Activated naive CD8-positive, alpha-beta T cell treated with anti-CD3 and anti-CD28 coated beads, Interleukin-2, amount 50 U/mL, for 24 hours (primary cell): ENCODE measurements around the gene ZNF689.
A peak's percentile ranks its signal among the peaks of the same experiment; 100 is the strongest.

Experiments used
- ATAC-seq: fragments of 150-1000 bp; cut with Tn5 transposase; one replicate; pipeline ENCODE4 v1.10.0; 2021
- DNase-seq: peaks from one replicate; pipeline ENCODE4 v3.0.0; 2021
- H3K27ac Mint-ChIP-seq: one replicate; pipeline ENCODE4 v1.8.0; 2021; ENCODE audit warnings: mild to moderate bottlenecking, mixed read lengths
- H3K27me3 Mint-ChIP-seq: one replicate; pipeline ENCODE4 v1.8.0; 2021; ENCODE audit warnings: mixed read lengths
- H3K36me3 Mint-ChIP-seq: one replicate; pipeline ENCODE4 v1.8.0; 2021; ENCODE audit warnings: low read depth, mixed read lengths
- H3K4me1 Mint-ChIP-seq: one replicate; pipeline ENCODE4 v1.8.0; 2021; ENCODE audit warnings: mixed read lengths
- H3K4me3 Mint-ChIP-seq: one replicate; pipeline ENCODE4 v1.8.0; 2021; ENCODE audit warnings: mild to moderate bottlenecking, moderate library complexity, mixed read lengths
- H3K9me3 Mint-ChIP-seq: one replicate; pipeline ENCODE4 v1.8.0; 2021; ENCODE audit warnings: mixed read lengths

The ZNF689 gene

GRCh38 chr16:30609926-30610839 is at the start of gene ZNF689:
Gene ZNF689, minus strand, starts transcription at chr16:30610389. Its CDS starts 348 bp downstream, at chr16:30610041.
- no peaks in the 10 kb centered on the region for H3K9me3 Mint-ChIP-seq
- peak; percentile 96 for ATAC-seq
- peaks cover 16% of the 10 kb centered on the region for H3K36me3 Mint-ChIP-seq
- H3K4me3 Mint-ChIP-seq, result peak within 1 kb of the TSS; percentile 90
- peaks cover 14% of the 10 kb centered on the region for H3K4me1 Mint-ChIP-seq
- H3K27ac Mint-ChIP-seq, result peak within 1 kb of the TSS; percentile 96
- H3K27me3 Mint-ChIP-seq, result no peaks in the 10 kb centered on the region
- peak; percentile 92 for DNase-seq

GRCh38 chr16:30658731-30659506 is 48.7 kb upstream of the ZNF689 start:
- Mint-ChIP-seq H3K4me3 (peak overlapping the region; percentile 96), H3K27ac (peak overlapping the region; percentile 100), H3K36me3 (peaks cover 63% of the 10 kb centered on the region), H3K4me1 (peaks cover 55% of the 10 kb centered on the region), H3K9me3 (no peaks in the 10 kb centered on the region), H3K27me3 (no peaks in the 10 kb centered on the region)
- ATAC-seq (peak; percentile 45), DNase-seq (no peak)

- ATAC-seq (peak; percentile 73), DNase-seq (peak; percentile 100)
- Mint-ChIP-seq H3K4me1 (peaks cover 49% of the 10 kb centered on the region), H3K27me3 (no peaks in the 10 kb centered on the region), H3K36me3 (peaks cover 59% of the 10 kb centered on the region), H3K27ac (peak within 1 kb of the TSS; percentile 100), H3K9me3 (no peaks in the 10 kb centered on the region), H3K4me3 (peak within 1 kb of the TSS; percentile 96)
These were observed 47.9 kb upstream of the ZNF689 start, which contains the start of gene FBRS for GRCh38 chr16:30657866-30658730. Gene FBRS, plus strand, starts transcription at chr16:30658431. Its CDS starts 1,088 bp downstream, at chr16:30659519.

GRCh38 chr16:30656974-30657865 is 47.0 kb upstream of the ZNF689 start:
- peak overlapping the region; percentile 83 for H3K4me3 Mint-ChIP-seq
- ATAC-seq (no peak), DNase-seq (no peak)
- H3K9me3 Mint-ChIP-seq, result no peaks in the 10 kb centered on the region
- H3K27me3 Mint-ChIP-seq, result no peaks in the 10 kb centered on the region
- H3K36me3 Mint-ChIP-seq, result peaks cover 62% of the 10 kb centered on the region
- H3K27ac Mint-ChIP-seq, result peak overlapping the region; percentile 86
- H3K4me1 Mint-ChIP-seq, result peaks cover 49% of the 10 kb centered on the region

GRCh38 chr16:30656388-30656787 is 46.2 kb upstream of the ZNF689 start:
- Mint-ChIP-seq H3K27me3 (no peaks in the 10 kb centered on the region), H3K36me3 (peaks cover 59% of the 10 kb centered on the region), H3K9me3 (no peaks in the 10 kb centered on the region), H3K27ac (peak overlapping the region; percentile 68), H3K4me1 (peaks cover 46% of the 10 kb centered on the region), H3K4me3 (peak overlapping the region; percentile 29)
- no peak for ATAC-seq
- DNase-seq, result no peak

GRCh38 chr16:30655815-30656347 is 45.7 kb upstream of the ZNF689 start:
- Mint-ChIP-seq H3K27ac (no peak overlapping the region), H3K9me3 (no peaks in the 10 kb centered on the region), H3K4me3 (peak overlapping the region; percentile 29), H3K4me1 (peaks cover 43% of the 10 kb centered on the region), H3K36me3 (peaks cover 55% of the 10 kb centered on the region), H3K27me3 (no peaks in the 10 kb centered on the region)
- no peak for ATAC-seq
- DNase-seq, result no peak

- ATAC-seq, result no peak
- no peaks in the 10 kb centered on the region for H3K9me3 Mint-ChIP-seq
- peaks cover 49% of the 10 kb centered on the region for H3K36me3 Mint-ChIP-seq
- H3K4me1 Mint-ChIP-seq, result peaks cover 45% of the 10 kb centered on the region
- H3K27ac Mint-ChIP-seq, result no peak overlapping the region
- DNase-seq, result no peak
- H3K27me3 Mint-ChIP-seq, result no peaks in the 10 kb centered on the region
- no peak overlapping the region for H3K4me3 Mint-ChIP-seq
These were observed 44.7 kb upstream of the ZNF689 start for GRCh38 chr16:30654856-30655255.

GRCh38 chr16:30652718-30653117 is 42.5 kb upstream of the ZNF689 start:
- peaks cover 44% of the 10 kb centered on the region for H3K4me1 Mint-ChIP-seq

GRCh38 chr16:30652005-30652296 is 41.8 kb upstream of the ZNF689 start:
- Mint-ChIP-seq H3K9me3 (no peaks in the 10 kb centered on the region), H3K36me3 (peaks cover 38% of the 10 kb centered on the region), H3K4me3 (peak overlapping the region; percentile 98), H3K4me1 (peaks cover 36% of the 10 kb centered on the region), H3K27ac (peak overlapping the region; percentile 84), H3K27me3 (no peaks in the 10 kb centered on the region)
- DNase-seq, result no peak
- ATAC-seq, result no peak

More at GRCh38 chr16:30652718-30653117, 42.5 kb upstream of the ZNF689 start:
- Mint-ChIP-seq H3K27me3 (no peaks in the 10 kb centered on the region), H3K36me3 (peaks cover 45% of the 10 kb centered on the region), H3K4me3 (peak overlapping the region; percentile 98), H3K9me3 (no peaks in the 10 kb centered on the region), H3K27ac (peak overlapping the region; percentile 84)
- DNase-seq (no peak), ATAC-seq (no peak)

- ATAC-seq, result peak; percentile 64
- peaks cover 36% of the 10 kb centered on the region for H3K36me3 Mint-ChIP-seq
- H3K4me3 Mint-ChIP-seq, result peak overlapping the region; percentile 98
- no peaks in the 10 kb centered on the region for H3K9me3 Mint-ChIP-seq
- H3K4me1 Mint-ChIP-seq, result peaks cover 31% of the 10 kb centered on the region
- H3K27me3 Mint-ChIP-seq, result no peaks in the 10 kb centered on the region
- peak overlapping the region; percentile 98 for H3K27ac Mint-ChIP-seq
- peak; percentile 83 for DNase-seq
These were observed 41.2 kb upstream of the ZNF689 start for GRCh38 chr16:30651124-30652004.

- Mint-ChIP-seq H3K4me1 (peaks cover 26% of the 10 kb centered on the region), H3K4me3 (peak within 1 kb of the TSS; percentile 98), H3K27ac (peak within 1 kb of the TSS; percentile 98), H3K27me3 (no peaks in the 10 kb centered on the region), H3K36me3 (peaks cover 30% of the 10 kb centered on the region), H3K9me3 (no peaks in the 10 kb centered on the region)
- DNase-seq, result peak; percentile 98
- peak; percentile 82 for ATAC-seq
These were observed 40.4 kb upstream of the ZNF689 start, which contains the start of gene PRR14 for GRCh38 chr16:30650369-30651123. Gene PRR14, plus strand, starts transcription at chr16:30650960. Its CDS starts 686 bp downstream, at chr16:30651646.
